ACC112 (cell line): ENCODE data around the gene OTOG.

Source experiments
- H2AFZ ChIP-seq: fragments of 200-600 bp; sonication (generic); one replicate; pipeline ENCODE4 v1.6.0; 2017; ENCODE audit warnings: antibody characterized with exemption, low read length; ENCODE audit not compliant: unreplicated experiment
- H3K27ac ChIP-seq: fragments of 200-600 bp; sonication (generic); 2 replicates; pipeline ENCODE4 v1.5.1; 2014; ENCODE audit warnings: low read depth, mild to moderate bottlenecking, antibody characterized with exemption, low read length, moderate library complexity
- H3K27me3 ChIP-seq: fragments of 200-600 bp; sonication (generic); 2 replicates; pipeline ENCODE4 v1.6.1; 2014; ENCODE audit warnings: mild to moderate bottlenecking, antibody characterized with exemption, low read length, moderate library complexity, mixed read lengths; ENCODE audit not compliant: insufficient read depth
- H3K36me3 ChIP-seq: fragments of 200-600 bp; sonication (generic); 2 replicates; pipeline ENCODE4 v1.6.1; 2016; ENCODE audit warnings: mild to moderate bottlenecking, antibody characterized with exemption, low read length, moderate library complexity, mixed read lengths; ENCODE audit not compliant: insufficient read depth
- H3K4me1 ChIP-seq: fragments of 200-600 bp; sonication (generic); one replicate; pipeline ENCODE4 v1.6.1; 2016; ENCODE audit warnings: low read length, mixed read lengths; ENCODE audit not compliant: insufficient read depth, unreplicated experiment, control insufficient read depth
- H3K4me3 ChIP-seq: fragments of 200-600 bp; sonication (generic); 2 replicates; pipeline ENCODE4 v1.5.1; 2014; ENCODE audit warnings: mild to moderate bottlenecking, low read depth, low read length
- H3K79me2 ChIP-seq: fragments of 200-600 bp; sonication (generic); one replicate; pipeline ENCODE4 v1.6.0; 2016; ENCODE audit warnings: low read length; ENCODE audit not compliant: control insufficient read depth, unreplicated experiment, insufficient read depth

OTOG gene

DNA sequence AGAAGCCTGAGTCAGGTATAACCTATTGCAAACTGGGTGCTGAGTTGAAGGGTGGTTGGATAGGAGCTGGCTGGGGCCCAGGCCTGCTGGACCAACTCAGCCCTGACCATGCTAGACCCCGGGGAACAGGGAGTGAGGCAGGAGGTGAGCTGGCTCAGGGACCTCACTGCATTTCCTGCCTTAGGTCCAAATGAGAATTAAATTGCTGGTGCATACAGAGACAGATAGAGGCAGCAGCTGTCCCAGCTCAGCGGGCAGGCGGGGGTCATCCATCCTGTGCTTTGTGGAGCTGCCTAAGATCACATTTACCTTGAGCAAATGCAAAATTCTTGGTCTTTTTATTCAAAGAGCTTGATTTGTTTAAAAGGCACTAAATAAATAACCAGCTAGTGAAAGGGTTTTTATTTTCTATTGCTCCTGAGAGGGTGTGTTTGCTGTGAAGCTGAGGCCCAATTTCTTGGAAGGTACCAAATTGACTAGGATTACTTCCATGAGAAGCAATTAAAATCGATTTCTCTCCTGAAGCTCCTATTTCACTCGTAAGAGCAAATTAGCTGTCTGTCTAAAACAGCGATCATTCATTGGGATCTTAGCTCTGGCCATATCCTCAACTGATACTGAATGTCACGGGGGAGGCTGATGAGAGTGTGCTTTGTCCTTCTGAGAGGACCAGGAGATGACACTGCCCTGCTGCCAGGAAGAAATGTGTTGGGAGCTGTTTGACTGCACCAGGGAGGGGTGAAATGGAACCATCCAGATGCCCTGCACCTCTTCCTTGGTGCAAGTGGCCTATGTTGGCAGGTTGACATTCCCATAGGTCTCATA is 27.8 kb upstream of the OTOG start:
- peaks cover 54% of the 10 kb centered on the region for H3K27me3 ChIP-seq
- H3K4me3 ChIP-seq, result no peak overlapping the region
- H3K79me2 ChIP-seq, result no peaks in the 10 kb centered on the region
- no peaks in the 10 kb centered on the region for H3K4me1 ChIP-seq
- H2AFZ ChIP-seq, result no peak overlapping the region
- H3K36me3 ChIP-seq, result no peaks in the 10 kb centered on the region
- H3K27ac ChIP-seq, result no peak overlapping the region

DNA sequence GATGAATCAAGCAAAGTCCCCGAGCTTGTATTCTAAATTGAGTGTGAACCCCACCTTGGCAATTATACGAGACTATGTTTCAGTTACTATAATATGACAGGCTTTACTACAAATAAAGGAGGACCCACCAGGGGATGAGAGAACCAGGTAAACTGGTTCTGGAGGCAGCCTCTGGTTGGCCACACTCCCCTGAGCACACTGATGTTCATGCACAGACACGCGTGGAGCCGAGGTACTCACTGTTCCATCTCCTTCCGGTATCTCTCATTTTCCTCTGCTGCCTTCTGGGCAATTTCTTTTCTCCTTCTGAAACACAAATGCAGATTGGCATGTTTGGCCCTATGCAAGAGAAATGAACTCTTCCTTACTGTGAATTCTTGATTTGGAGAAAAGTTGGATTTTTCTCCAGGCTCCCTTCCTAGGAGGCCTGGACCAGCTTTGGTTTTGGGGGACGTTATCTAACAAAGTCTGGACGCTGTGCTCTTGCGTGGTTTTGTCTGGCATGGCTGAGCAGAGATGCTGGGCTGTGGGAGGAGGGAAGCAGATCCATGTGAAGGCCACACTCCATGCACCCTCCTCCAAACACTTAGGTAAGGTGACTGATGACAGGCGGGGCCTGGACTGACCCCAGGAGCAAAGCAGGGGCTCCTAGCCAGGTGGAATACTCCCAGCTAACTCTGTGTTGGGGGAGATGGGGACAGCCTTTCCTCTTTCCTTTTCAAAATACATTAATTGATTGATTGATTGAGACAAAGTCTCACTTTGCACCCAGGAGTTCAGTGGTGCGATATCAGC is 25.8 kb upstream of the OTOG start:
- Histone ChIP-seq H3K79me2 (no peaks in the 10 kb centered on the region), H3K4me3 (no peak overlapping the region), H3K27me3 (peaks cover 53% of the 10 kb centered on the region), H2AFZ (no peak overlapping the region), H3K27ac (no peak overlapping the region), H3K36me3 (no peaks in the 10 kb centered on the region), H3K4me1 (no peaks in the 10 kb centered on the region)

DNA sequence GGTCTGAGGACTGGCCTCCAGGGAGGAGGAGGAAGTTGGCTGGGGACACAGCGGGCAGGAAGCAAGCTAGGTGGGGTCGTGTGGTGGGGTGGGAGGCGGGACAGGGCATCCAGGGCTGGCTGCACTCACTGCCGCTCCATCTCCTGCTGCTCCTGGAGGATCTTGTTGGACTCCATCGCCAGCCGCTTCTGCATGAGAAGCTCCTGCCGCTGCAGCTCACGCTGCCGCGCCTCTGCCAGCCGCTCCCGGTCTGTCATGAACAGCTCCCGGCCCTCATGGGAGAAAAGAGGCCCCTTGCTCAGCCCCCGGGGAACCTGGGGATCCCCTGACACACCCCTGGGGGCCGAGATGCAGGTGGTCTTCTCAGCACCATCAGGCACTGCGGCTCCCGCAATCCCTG is 24.4 kb upstream of the OTOG start:
- Histone ChIP-seq H3K27ac (no peak overlapping the region), H3K4me3 (no peak overlapping the region), H3K27me3 (peaks cover 40% of the 10 kb centered on the region), H3K36me3 (no peaks in the 10 kb centered on the region), H3K4me1 (no peaks in the 10 kb centered on the region), H3K79me2 (no peaks in the 10 kb centered on the region), H2AFZ (no peak overlapping the region)

DNA sequence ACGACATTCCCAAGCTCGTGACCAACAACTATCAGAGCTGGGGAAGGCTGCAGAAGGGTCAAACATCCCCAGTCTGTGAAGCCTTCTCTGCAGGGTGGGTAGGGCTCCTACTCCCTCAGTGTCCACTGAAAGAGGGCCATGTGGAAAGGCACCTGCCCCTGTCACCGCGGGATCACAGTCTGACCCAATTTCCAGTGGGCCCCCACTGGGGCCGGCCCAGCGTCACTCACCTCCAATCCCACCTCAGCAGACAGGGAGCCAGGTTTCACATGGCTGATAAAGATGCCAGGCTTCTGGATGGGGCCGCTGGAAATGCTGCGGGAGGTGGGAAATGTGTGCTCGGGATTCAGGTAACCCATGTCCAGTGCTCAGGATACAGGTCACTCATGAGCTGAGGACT is 22.8 kb upstream of the OTOG start:
- H3K4me1 ChIP-seq, result no peaks in the 10 kb centered on the region
- H3K27ac ChIP-seq, result no peak overlapping the region
- no peak overlapping the region for H2AFZ ChIP-seq
- H3K4me3 ChIP-seq, result no peak overlapping the region
- no peaks in the 10 kb centered on the region for H3K36me3 ChIP-seq
- H3K79me2 ChIP-seq, result no peaks in the 10 kb centered on the region
- peaks cover 38% of the 10 kb centered on the region for H3K27me3 ChIP-seq

DNA sequence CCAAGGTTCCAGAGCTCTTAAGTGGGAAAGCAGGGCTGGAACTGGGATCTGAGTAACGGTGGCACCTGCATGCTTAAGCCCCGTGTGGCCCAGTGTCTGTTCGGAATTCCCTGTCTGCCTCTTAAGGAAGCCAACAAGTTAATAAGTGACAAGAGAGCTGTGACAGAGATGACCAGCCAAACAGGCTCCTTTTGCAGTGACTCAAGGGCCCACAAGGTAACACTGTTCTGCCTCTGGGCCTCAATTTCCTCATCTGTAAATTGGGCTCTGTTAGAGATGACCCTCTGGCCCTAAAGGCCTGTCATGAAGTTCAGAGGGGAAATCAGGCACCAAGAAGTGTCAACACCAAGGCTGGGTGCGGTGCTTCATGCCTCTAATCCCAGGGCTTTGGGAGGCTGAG is 21.5 kb upstream of the OTOG start:
- Histone ChIP-seq H3K27ac (no peak overlapping the region), H2AFZ (no peak overlapping the region)

DNA sequence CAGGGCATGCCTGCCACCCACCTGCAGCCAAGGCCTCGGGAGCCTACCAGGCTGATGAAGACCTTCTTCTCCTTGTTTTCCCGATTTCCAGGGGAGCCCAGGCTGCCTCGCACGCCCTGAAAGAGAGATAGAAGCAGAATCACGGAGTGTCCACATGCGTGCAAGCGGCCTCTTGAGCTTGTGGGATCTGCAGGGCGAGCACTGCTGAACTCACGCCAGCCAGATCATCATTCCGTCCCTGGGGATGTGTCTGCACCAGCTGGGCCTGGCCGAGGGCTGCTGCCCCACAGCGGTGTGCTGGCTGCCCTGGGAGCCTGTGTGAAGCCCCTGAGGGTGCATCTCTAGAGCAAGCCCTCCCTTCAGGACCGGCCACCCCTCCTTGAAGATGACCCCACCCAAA is 20.7 kb upstream of the OTOG start:
- Histone ChIP-seq H3K4me3 (no peak overlapping the region), H3K4me1 (no peaks in the 10 kb centered on the region), H2AFZ (no peak overlapping the region), H3K36me3 (no peaks in the 10 kb centered on the region), H3K79me2 (no peaks in the 10 kb centered on the region), H3K27me3 (peaks cover 41% of the 10 kb centered on the region), H3K27ac (no peak overlapping the region)

More for the DNA sequence above, 21.5 kb upstream of the OTOG start:
- H3K4me3 ChIP-seq, result no peak overlapping the region
- peaks cover 41% of the 10 kb centered on the region for H3K27me3 ChIP-seq
- H3K79me2 ChIP-seq, result no peaks in the 10 kb centered on the region
- H3K4me1 ChIP-seq, result no peaks in the 10 kb centered on the region
- H3K36me3 ChIP-seq, result no peaks in the 10 kb centered on the region

DNA sequence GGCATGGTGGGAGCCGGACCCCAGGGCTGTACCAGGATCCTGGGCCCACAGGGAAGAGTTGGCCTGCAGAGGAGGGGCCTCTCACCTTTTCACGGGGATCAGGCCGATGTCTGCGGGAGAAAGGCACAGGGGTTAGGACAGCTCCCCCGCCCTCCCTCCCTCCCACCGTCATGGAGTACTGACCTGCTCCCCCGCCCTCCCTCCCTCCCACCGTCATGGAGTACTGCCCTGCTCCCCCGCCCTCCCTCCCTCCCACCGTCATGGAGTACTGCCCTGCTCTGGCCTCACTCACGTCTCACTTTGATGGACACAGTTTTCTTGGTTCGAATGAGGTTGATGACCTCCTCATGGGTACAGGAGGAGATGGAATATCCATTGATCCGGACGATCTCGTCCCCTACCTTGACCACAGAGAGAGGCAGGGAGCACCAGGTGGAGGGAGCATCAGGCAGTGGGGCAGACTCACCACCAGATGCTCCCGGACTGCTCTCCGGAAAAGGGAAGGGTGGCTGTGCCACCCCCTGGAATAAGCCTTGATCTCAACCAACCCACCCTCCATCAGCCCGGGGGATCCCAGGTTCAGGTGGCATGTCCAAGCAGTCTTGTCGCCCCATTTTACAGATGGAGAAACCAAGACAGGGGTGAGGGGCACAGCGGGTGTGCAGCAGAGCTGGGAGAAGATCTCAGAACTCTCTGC is 20.0 kb upstream of the OTOG start:
- Histone ChIP-seq H3K27ac (no peak overlapping the region), H2AFZ (no peak overlapping the region), H3K27me3 (peaks cover 48% of the 10 kb centered on the region), H3K4me1 (no peaks in the 10 kb centered on the region), H3K36me3 (no peaks in the 10 kb centered on the region), H3K4me3 (no peak overlapping the region), H3K79me2 (no peaks in the 10 kb centered on the region)

DNA sequence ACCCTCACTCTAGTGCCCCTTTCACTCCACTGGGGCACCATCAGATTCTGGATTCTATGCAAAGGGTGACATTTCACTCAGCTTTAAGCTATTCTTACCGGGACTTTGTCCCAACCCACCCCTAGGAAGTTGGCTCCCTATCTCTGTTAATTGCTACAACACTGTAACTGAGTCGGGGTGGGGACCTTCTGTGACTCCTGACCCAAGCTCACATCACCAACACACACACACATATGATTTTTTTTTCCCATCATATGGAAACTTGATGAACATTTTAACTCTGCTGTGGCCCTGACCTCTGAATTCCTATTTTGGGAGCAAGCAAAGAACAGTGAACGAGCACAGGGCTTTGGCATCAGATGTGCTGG is 19.4 kb upstream of the OTOG start:
- Histone ChIP-seq H3K4me1 (no peaks in the 10 kb centered on the region), H2AFZ (no peak overlapping the region), H3K36me3 (no peaks in the 10 kb centered on the region), H3K4me3 (no peak overlapping the region), H3K27ac (no peak overlapping the region), H3K79me2 (no peaks in the 10 kb centered on the region), H3K27me3 (peaks cover 52% of the 10 kb centered on the region)

DNA sequence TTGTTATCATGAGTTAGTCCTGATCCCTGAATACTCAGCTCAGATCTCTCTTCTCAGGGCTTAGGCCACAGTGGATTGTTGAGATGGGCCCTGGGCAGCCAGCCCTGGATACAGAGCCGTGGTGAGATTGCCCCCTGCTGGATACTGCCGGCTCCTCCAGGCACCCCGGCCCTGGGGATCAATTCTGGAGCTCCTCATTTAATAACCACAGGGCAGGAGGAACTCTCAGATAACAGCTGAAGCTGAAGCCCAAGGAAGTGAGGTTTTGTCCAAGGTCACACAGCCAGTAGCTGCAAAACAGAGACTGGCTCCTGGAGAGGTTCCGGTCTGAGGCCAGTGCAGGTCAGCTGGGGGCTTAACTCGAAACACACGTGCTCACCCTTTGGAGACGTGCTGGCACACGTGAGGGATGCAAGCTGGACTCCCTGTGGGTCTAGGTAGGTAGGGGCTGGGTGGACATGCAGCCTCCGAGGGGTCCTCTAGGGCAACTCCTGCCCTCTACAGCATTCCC is 18.8 kb upstream of the OTOG start:
- no peak overlapping the region for H2AFZ ChIP-seq
- H3K4me3 ChIP-seq, result no peak overlapping the region
- H3K27me3 ChIP-seq, result peaks cover 58% of the 10 kb centered on the region
- no peaks in the 10 kb centered on the region for H3K36me3 ChIP-seq
- H3K27ac ChIP-seq, result no peak overlapping the region
- no peaks in the 10 kb centered on the region for H3K4me1 ChIP-seq
- no peaks in the 10 kb centered on the region for H3K79me2 ChIP-seq

DNA sequence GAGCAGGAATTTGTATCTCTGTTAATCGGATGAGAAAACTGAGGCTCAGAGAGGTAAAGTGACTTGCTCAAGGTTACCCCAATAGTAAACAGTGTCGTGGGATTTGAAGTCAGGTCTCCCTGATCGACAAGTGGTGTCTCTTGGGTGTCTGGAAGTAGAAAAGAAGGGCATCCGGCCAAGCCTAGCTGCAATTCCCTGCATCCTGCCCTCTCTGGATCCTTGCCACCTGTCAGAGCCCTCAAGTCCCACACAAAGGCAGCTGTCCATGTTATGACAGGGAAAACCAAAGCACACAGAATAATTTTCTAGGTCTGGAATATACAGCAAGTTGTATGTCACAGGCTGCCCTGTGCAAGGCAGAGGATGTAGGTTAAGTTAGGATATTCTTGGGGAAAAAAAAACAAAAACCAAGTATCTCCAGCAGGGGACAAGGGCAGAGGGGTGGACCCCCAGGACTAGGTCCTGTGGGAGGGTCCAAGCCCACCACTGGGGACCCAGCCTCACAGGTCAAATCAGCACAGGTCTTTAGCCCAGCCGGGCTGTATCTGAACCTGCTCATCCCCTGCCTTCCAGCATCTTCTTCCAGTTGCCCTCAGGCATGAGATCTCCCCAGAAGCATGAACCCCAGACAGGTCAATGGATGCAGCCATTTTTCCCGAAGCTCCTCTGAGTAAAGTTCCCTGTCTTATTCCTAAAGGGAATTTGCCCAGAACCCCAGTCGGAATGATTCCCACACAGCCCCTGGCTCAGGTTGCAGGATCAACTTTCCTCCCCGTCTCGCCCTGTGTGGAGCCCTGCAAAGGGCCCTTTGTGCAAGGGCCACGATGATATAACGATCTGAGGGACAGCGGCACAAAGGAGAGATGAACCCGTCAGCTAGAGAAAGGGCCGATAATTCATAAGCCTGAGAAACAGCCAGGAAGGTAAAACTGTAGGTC is 17.9 kb upstream of the OTOG start:
- H3K4me1 ChIP-seq, result no peaks in the 10 kb centered on the region
- peaks cover 63% of the 10 kb centered on the region for H3K27me3 ChIP-seq
- H3K4me3 ChIP-seq, result no peak overlapping the region
- H3K36me3 ChIP-seq, result no peaks in the 10 kb centered on the region
- no peak overlapping the region for H3K27ac ChIP-seq
- no peak overlapping the region for H2AFZ ChIP-seq
- no peaks in the 10 kb centered on the region for H3K79me2 ChIP-seq
